D721Med (cell line): ENCODE results near the gene PREX1.

ENCODE experiments used
- DNase-seq: peaks from one replicate; pipeline ENCODE4 v3.0.0; 2011; ENCODE audit warnings: low spot score; ENCODE audit not compliant: insufficient read length
- FAIRE-seq: peaks from 2 replicates; lab custom pipeline; 2011; peaks lifted over from hg19 to GRCh38; lab: Jason Lieb, UNC
- TF ChIP-seq, protein P1 (sequence below): IDR thresholded peaks from 2 replicates; pipeline ENCODE4 v1.5.1; 2012; ENCODE audit warnings: mild to moderate bottlenecking, control low read depth; ENCODE audit not compliant: insufficient read depth; ENCODE audit errors: missing control alignments

PREX1 gene

DNA sequence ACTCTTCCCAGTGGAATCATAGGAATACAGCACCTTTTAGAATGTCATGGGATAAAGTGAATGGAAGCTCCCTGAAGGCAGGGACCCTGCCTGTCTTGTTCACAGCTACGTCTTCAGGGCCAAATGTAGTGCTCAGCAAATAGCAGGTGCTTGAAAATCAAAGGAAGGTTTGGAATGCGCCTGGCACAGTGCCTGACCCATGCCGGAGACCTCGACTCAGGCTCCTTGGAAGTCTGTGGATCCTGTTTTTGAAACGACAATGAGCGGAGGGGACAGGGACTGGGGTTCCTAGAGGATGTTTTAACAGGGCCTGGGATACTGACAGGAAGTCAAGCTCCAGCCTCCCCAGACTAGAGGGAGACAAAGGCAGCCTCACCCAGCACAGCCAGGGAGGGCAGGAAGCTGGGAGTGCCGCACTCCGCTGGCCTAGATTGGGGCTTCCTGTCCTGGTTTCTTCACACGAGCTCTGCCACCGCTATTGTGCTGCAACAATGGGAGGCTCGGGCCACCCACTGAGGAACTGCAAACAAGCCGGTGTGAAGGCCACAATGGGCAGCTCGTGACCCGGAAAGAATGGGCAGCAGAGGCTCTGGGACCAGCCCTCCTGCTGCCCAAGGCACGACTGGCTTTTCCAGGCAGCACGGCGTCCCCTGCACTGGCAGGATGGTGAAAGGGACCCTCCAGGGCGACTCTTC lies 76.7 kb downstream of the PREX1 start:
- FAIRE-seq (no peak), DNase-seq (no peak)
- TF ChIP-seq, protein P1, sequence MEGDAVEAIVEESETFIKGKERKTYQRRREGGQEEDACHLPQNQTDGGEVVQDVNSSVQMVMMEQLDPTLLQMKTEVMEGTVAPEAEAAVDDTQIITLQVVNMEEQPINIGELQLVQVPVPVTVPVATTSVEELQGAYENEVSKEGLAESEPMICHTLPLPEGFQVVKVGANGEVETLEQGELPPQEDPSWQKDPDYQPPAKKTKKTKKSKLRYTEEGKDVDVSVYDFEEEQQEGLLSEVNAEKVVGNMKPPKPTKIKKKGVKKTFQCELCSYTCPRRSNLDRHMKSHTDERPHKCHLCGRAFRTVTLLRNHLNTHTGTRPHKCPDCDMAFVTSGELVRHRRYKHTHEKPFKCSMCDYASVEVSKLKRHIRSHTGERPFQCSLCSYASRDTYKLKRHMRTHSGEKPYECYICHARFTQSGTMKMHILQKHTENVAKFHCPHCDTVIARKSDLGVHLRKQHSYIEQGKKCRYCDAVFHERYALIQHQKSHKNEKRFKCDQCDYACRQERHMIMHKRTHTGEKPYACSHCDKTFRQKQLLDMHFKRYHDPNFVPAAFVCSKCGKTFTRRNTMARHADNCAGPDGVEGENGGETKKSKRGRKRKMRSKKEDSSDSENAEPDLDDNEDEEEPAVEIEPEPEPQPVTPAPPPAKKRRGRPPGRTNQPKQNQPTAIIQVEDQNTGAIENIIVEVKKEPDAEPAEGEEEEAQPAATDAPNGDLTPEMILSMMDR = no peak

DNA sequence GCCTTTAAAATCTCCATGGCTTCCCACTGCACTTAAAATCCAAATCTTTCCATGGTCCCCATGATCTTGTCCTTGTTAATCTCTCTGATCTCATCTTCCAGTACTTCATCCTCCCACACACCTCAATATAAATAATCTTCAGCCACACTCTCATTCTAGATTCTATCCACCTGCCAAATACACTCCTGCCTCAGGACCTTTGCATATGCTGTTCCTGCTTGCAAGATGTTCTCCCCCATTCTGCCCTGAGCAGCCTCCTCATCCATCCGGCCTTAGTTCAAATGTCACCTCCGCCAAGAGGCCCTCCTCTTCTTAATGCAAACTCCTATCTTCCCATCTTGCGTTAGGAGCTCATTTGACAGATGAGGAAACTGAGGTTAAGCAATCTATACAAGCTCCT lies 77.4 kb downstream of the PREX1 start:
- no peak for FAIRE-seq
- TF ChIP-seq, protein P1 = no peak

DNA sequence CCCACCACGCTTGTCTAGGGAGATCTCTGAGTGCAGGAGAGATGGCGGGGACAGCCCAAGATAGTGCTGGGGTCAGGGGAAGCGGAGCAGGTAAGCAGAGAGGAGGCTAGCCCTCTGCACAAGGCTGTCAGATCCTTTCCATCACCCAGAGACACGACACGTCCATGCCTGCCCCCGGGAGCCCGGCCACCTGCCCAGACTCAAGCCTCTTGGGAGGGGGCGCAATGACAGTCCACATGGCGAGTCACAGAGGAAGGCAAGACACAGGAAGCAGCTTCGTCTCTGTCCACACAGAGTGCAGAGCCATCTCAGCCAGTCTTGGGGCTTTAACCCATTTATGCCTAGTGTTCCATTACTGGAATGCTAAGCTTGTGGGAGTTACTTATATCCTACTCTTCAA lies 78.4 kb downstream of the PREX1 start:
- TF ChIP-seq, protein P1 = no peak
- FAIRE-seq (no peak), DNase-seq (no peak)

More for the DNA sequence above, 77.4 kb downstream of the PREX1 start:
- no peak for DNase-seq

DNA sequence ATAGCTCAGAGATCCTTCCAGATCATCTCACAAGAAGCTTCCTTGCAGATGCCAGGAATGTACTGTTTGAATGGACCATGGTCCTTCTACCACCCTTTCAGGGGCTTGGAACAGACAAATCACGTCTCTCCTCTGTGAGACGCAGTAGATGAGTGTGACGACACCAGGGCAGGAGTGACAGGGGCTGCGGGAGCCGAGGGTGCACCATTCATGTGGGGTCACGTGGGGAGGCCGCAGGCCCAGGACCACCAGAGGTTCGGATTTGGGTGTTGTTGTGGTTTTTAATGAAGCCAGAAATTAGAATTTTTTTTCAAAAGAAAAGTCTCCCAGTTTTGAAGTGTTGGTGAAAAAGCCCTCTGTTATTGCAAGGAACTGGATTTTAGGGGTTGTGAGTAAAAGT lies 79.2 kb downstream of the PREX1 start:
- no peak for DNase-seq
- TF ChIP-seq, protein P1 = no peak

DNA sequence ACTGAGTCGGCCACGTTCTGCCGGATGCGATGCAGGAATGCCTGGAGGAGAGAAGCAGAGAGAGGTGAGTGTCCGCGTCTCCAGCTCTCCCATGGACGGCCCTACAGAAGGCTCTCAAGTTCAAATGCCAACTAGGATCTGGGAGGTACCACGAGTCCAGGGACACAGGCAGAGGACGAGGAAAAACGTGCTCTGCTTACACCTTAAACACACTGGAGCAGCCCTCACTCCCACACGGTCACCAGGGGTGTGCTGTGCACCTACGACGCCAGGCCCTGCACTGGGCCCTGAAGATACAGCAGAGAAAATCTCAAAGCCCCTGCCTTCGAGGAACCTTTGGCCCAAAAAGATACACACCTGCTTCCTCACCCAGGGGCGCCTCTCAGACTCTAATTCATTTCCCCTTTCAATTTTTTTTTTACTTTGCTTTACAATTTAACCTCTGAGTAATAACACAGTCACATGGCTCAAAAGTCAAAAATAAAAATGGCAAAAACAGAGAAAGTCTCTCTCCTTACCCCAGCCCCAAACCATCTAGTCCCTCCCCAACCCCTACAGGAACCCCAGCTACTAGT lies 79.9 kb downstream of the PREX1 start:
- FAIRE-seq (no peak), DNase-seq (no peak)
- TF ChIP-seq, protein P1 = no peak

More for the DNA sequence above, 79.2 kb downstream of the PREX1 start:
- FAIRE-seq = no peak

DNA sequence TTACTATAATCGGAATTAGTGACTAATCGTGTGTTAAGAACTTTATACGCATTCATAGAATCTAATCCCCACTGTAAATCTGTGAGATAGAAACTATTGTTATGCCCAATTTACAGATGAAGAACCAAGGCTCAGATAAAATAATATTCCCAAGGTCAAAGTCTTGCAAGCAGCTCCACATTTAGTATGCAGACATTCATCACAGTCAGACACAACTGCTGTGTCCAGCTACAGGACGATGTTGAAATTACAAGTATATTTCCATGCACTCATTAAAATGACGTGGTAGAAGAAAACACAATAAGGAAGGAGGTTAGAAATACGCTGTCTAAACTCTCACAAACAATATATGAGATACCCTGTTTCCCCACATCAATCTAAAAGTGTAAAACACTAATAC lies 82.5 kb downstream of the PREX1 start:
- TF ChIP-seq, protein P1 = no peak
- no peak for FAIRE-seq
- DNase-seq = no peak

DNA sequence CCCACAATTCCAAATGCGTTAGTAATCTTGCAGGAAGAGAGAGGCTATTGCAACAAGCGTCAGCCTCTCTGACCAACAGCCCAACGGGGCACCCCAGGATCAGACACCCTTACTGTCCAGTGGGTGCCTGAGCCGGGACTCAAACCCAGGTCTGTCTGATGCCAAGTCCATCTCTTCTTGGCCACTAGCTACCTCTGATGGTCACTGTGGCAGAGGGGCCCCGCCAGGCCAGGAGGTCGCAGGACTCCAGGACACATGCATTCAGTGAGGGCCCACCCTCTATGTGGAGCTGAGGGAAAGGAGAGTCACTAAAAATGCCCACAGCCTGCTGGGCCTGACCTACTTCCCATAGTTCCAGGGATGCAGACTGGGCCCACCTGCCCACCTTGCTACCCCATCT lies 83.3 kb downstream of the PREX1 start:
- TF ChIP-seq, protein P1 = no peak
- no peak for FAIRE-seq
- no peak for DNase-seq
